ENCODE data around the gene WDR73. TPM values are rescaled to one million over a fixed set of nuclear protein-coding genes. Genes with fewer than 3 reads are reported as not detected.

The WDR73 gene
- total and polyA plus RNA-seq, 10 of the 15 experiments (the other 5 are each of a cell fraction or from before 2014, with no cell fraction given): 4.4 to 25.6 (median 16.3) TPM

- TF ChIP-seq ZBTB11 (CRISPR knock-in tag; IDR thresholded peaks at IDR 0.05): no peak
- TF ChIP-seq USF1 (IDR thresholded peaks at IDR 0.05; ENCODE audit: borderline replicate concordance, extremely low read length, insufficient read depth, low read depth, low read length): no peak
- no peak for TF ChIP-seq CTCF (IDR thresholded peaks at IDR 0.05 in 2 of 3, conservative IDR thresholded peaks at IDR 0.05 in 1 of 3; ENCODE audit: control insufficient read depth in 2 of 3, extremely low read depth in 1 of 3, insufficient read depth in 1 of 3, low read depth in 3 of 3, low read length in 3 of 3)
- no peak for TF ChIP-seq MEF2A (IDR thresholded peaks at IDR 0.05; ENCODE audit: insufficient read depth, low read depth, low read length)
- no peak for TF ChIP-seq NFIC (IDR thresholded peaks at IDR 0.05; ENCODE audit: low read depth, low read length)
- TF ChIP-seq ESRRA (IDR thresholded peaks at IDR 0.05; ENCODE audit: low read length): no peak
- TF ChIP-seq SPI1 (IDR thresholded peaks at IDR 0.05; ENCODE audit: borderline replicate concordance, insufficient read depth, low read depth, low read length): no peak
- no peak for TF ChIP-seq POU2F2 (IDR thresholded peaks at IDR 0.05; ENCODE audit: borderline replicate concordance, low read depth, low read length)
- no peak for TF ChIP-seq JUND (IDR thresholded peaks at IDR 0.05; ENCODE audit: low read depth, low read length)
- TF ChIP-seq SIX5 (IDR thresholded peaks at IDR 0.05; ENCODE audit: low read depth, low read length, severe bottlenecking): no peak
- TF ChIP-seq, protein P1, sequence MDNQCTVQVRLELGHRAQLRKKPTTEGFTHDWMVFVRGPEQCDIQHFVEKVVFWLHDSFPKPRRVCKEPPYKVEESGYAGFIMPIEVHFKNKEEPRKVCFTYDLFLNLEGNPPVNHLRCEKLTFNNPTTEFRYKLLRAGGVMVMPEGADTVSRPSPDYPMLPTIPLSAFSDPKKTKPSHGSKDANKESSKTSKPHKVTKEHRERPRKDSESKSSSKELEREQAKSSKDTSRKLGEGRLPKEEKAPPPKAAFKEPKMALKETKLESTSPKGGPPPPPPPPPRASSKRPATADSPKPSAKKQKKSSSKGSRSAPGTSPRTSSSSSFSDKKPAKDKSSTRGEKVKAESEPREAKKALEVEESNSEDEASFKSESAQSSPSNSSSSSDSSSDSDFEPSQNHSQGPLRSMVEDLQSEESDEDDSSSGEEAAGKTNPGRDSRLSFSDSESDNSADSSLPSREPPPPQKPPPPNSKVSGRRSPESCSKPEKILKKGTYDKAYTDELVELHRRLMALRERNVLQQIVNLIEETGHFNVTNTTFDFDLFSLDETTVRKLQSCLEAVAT (IDR thresholded peaks at IDR 0.05): no peak
- no peak for TF ChIP-seq ETV6 (conservative IDR thresholded peaks at IDR 0.05 in 1 of 2, IDR thresholded peaks at IDR 0.05 in 1 of 2; ENCODE audit: borderline replicate concordance in 1 of 2, low read depth in 1 of 2)
- TF ChIP-seq SMC3 (IDR thresholded peaks at IDR 0.05; ENCODE audit: borderline replicate concordance, low read length): no peak
- TF ChIP-seq NR2C2 (IDR thresholded peaks at IDR 0.05; ENCODE audit: borderline replicate concordance, control insufficient read depth, insufficient read length, low read depth): no peak
- TF ChIP-seq LARP7 (IDR thresholded peaks at IDR 0.05): peak; percentile 88
- TF ChIP-seq PAX5 (IDR thresholded peaks at IDR 0.05; ENCODE audit: borderline replicate concordance, low read depth, low read length): no peak
- TF ChIP-seq ZSCAN29 (IDR thresholded peaks at IDR 0.05): no peak
Measured at GRCh38 chr15:84633311-84634227, 20.5 kb downstream of the WDR73 start (continued).
